ENCODE data around the gene UNC13C.

Gene UNC13C

GRCh38 chr15:54101664-54102270 lies 123.5 kb downstream of the UNC13C start:
- TF ChIP-seq ZFX (IDR thresholded peaks at IDR 0.05) (no peak), CTCF (conservative IDR thresholded peaks at IDR 0.05) (no peak)
- no peak overlapping the region for H3K27ac ChIP-seq

GRCh38 chr15:54102704-54103103 lies 124.5 kb downstream of the UNC13C start:
- H3K27ac ChIP-seq = no peak overlapping the region
- no peak for TF ChIP-seq ZFX (IDR thresholded peaks at IDR 0.05)
- TF ChIP-seq CTCF (conservative IDR thresholded peaks at IDR 0.05) = no peak

- H3K27ac ChIP-seq = no peak overlapping the region
- TF ChIP-seq CTCF (conservative IDR thresholded peaks at IDR 0.05) (no peak), ZFX (IDR thresholded peaks at IDR 0.05) (no peak)
Observed at GRCh38 chr15:54109014-54109413, 130.8 kb downstream of the UNC13C start.

- TF ChIP-seq ZFX (IDR thresholded peaks at IDR 0.05) (no peak), CTCF (conservative IDR thresholded peaks at IDR 0.05) (no peak)
- H3K27ac ChIP-seq = no peak overlapping the region
Observed at GRCh38 chr15:54119051-54119450, 140.8 kb downstream of the UNC13C start.

GRCh38 chr15:54120949-54121463 lies 142.8 kb downstream of the UNC13C start:
- TF ChIP-seq ZFX (IDR thresholded peaks at IDR 0.05) (no peak), CTCF (conservative IDR thresholded peaks at IDR 0.05) (no peak)
- H3K27ac ChIP-seq = no peak overlapping the region

GRCh38 chr15:54127574-54127973 lies 149.3 kb downstream of the UNC13C start:
- no peak for TF ChIP-seq ZFX (IDR thresholded peaks at IDR 0.05)
- no peak for TF ChIP-seq CTCF (conservative IDR thresholded peaks at IDR 0.05)
- H3K27ac ChIP-seq = no peak overlapping the region

- no peak overlapping the region for H3K27ac ChIP-seq
- TF ChIP-seq ZFX (IDR thresholded peaks at IDR 0.05) (no peak), CTCF (conservative IDR thresholded peaks at IDR 0.05) (no peak)
Observed at GRCh38 chr15:54131410-54131809, 153.2 kb downstream of the UNC13C start.
